ENCODE data around the gene PTCSC3. TPM values are rescaled to one million over a fixed set of nuclear protein-coding genes. Genes with fewer than 3 reads are reported as not detected.

The PTCSC3 gene
- total RNA-seq, 1 donor from 2014 or later = not detected

DNA sequence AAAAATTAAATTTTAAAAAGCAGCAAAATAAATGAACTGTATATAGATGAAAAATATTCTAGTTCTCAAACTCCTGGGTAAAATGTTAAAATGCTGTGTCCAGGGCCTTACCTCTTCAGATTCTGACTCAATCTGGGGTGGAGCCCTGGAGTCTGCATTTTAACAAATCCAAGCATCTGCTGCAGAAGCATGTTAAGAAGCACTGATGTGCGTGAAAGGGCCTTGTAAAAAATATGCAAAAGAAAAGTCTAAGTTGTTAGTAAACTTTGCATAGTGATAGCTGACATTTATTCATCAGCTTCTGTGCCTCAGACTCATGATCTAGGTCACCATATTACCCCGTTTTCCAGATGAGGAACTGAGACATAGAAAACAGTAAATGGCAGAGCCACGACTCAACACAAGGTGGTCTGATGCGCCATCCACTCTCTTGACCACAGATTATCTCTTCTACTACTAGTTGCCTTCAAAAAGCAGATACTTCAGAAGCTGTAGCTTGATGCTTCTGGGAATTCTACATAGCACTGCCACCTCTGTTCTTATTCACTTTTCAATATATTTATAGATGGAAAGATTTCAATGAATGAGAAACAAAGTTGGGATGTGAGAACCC lies 28.0 kb upstream of the PTCSC3 start:
- no peak overlapping the region for H3K4me2 ChIP-seq
- TF ChIP-seq EZH2 (IDR thresholded peaks at IDR 0.05) = no peak
- TF ChIP-seq, protein P1, sequence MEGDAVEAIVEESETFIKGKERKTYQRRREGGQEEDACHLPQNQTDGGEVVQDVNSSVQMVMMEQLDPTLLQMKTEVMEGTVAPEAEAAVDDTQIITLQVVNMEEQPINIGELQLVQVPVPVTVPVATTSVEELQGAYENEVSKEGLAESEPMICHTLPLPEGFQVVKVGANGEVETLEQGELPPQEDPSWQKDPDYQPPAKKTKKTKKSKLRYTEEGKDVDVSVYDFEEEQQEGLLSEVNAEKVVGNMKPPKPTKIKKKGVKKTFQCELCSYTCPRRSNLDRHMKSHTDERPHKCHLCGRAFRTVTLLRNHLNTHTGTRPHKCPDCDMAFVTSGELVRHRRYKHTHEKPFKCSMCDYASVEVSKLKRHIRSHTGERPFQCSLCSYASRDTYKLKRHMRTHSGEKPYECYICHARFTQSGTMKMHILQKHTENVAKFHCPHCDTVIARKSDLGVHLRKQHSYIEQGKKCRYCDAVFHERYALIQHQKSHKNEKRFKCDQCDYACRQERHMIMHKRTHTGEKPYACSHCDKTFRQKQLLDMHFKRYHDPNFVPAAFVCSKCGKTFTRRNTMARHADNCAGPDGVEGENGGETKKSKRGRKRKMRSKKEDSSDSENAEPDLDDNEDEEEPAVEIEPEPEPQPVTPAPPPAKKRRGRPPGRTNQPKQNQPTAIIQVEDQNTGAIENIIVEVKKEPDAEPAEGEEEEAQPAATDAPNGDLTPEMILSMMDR (IDR thresholded peaks at IDR 0.05) = no peak
- TF ChIP-seq EZH2phosphoT487 (IDR thresholded peaks at IDR 0.05) = no peak
- H3K4me3 Mint-ChIP-seq = no peak overlapping the region

DNA sequence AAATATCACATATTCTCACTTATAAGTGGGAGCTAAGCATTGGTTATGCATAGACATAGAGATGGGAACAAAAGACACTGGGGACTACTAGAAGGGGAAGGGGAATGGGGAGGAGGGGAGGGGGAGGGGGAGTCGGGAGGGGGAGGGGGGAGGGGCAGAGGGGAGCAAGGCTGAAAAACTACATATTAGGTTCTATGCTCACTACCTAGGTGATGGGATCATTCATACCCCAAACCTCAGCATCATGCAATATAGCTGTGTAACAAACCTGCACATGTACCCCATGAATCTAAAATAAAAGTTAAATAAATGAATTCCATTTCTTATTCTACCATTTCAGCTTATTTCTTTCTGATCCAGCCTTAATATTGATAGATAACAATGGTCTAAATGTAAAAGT lies 21.9 kb upstream of the PTCSC3 start:
- H3K4me2 ChIP-seq = no peak overlapping the region
- no peaks in the 10 kb centered on the region for H3K9me3 ChIP-seq (ENCODE audit: low read depth)
- H3K79me2 ChIP-seq (ENCODE audit: low read depth) = no peaks in the 10 kb centered on the region
- no peak overlapping the region for H3K4me3 ChIP-seq
- H3F3A ChIP-seq (ENCODE audit: low read depth) = no peaks in the 10 kb centered on the region
- H3K27ac ChIP-seq = no peak overlapping the region
- no peak for TF ChIP-seq EZH2 (IDR thresholded peaks at IDR 0.05)
- TF ChIP-seq EZH2phosphoT487 (IDR thresholded peaks at IDR 0.05) = no peak
- TF ChIP-seq, protein P1 (IDR thresholded peaks at IDR 0.05) = no peak
- H3K36me3 ChIP-seq = no peaks in the 10 kb centered on the region
- Mint-ChIP-seq H3K4me3 (no peak overlapping the region), H3K9me3 (peaks cover 4% of the 10 kb centered on the region), H3K27ac (no peak overlapping the region), H3K36me3 (no peaks in the 10 kb centered on the region), H3K27me3 (ENCODE audit: insufficient read depth, low read depth) (no peaks in the 10 kb centered on the region), H3K4me1 (no peaks in the 10 kb centered on the region)
- H3K9ac ChIP-seq = no peak overlapping the region
- no peaks in the 10 kb centered on the region for H3K4me1 ChIP-seq
- H4K20me1 ChIP-seq (ENCODE audit: low read depth) = no peaks in the 10 kb centered on the region
- no peak overlapping the region for H2AFZ ChIP-seq (replicated peaks)
- DNase-seq (ENCODE audit: low spot score) = no peak
- H3K27me3 ChIP-seq = peaks cover 5% of the 10 kb centered on the region

More for the DNA sequence above, 28.0 kb upstream of the PTCSC3 start:
- Histone ChIP-seq H3K27ac (no peak overlapping the region), H3K9me3 (ENCODE audit: low read depth) (no peaks in the 10 kb centered on the region), H2AFZ (replicated peaks) (no peak overlapping the region), H3K79me2 (ENCODE audit: low read depth) (no peaks in the 10 kb centered on the region), H3K9ac (no peak overlapping the region), H4K20me1 (ENCODE audit: low read depth) (no peaks in the 10 kb centered on the region), H3K4me3 (no peak overlapping the region), H3F3A (ENCODE audit: low read depth) (no peaks in the 10 kb centered on the region), H3K36me3 (no peaks in the 10 kb centered on the region), H3K4me1 (no peaks in the 10 kb centered on the region), H3K27me3 (peaks cover 5% of the 10 kb centered on the region)
- Mint-ChIP-seq H3K27ac (no peak overlapping the region), H3K27me3 (ENCODE audit: insufficient read depth, low read depth) (peaks cover 3% of the 10 kb centered on the region), H3K36me3 (no peaks in the 10 kb centered on the region), H3K9me3 (peaks cover 9% of the 10 kb centered on the region), H3K4me1 (no peaks in the 10 kb centered on the region)
- no peak for DNase-seq (ENCODE audit: low spot score)

DNA sequence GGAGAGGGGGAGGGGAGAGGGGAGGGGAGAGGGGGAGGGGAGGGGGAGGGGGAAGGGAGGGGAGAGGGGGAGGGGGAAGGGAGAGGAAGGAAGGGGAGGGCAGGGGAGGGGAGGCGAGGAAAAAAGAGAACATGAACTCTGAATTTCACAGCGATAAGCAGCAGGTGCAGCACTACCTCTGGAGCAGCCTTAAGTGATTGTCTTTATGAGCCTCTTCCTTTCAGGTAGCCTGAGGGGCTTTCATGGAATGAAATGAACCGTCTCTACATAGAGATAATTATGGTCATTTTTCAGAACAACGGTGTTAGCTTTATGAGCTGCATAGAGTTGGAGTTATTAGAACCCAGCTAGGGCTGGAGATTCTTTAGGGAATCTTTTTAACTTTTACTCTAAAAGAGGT lies 18.1 kb upstream of the PTCSC3 start:
- no peaks in the 10 kb centered on the region for H3K27me3 ChIP-seq
- TF ChIP-seq EZH2phosphoT487 (IDR thresholded peaks at IDR 0.05) (no peak), EZH2 (IDR thresholded peaks at IDR 0.05) (no peak)
- TF ChIP-seq, protein P1 (IDR thresholded peaks at IDR 0.05) = no peak
- no peak for DNase-seq (ENCODE audit: low spot score)
- no peaks in the 10 kb centered on the region for H3K79me2 ChIP-seq (ENCODE audit: low read depth)
- H3K9ac ChIP-seq = no peak overlapping the region
- H3K4me1 ChIP-seq = no peaks in the 10 kb centered on the region
- Mint-ChIP-seq H3K4me3 (no peak overlapping the region), H3K9me3 (no peaks in the 10 kb centered on the region), H3K27me3 (ENCODE audit: insufficient read depth, low read depth) (peaks cover 2% of the 10 kb centered on the region), H3K36me3 (no peaks in the 10 kb centered on the region), H3K4me1 (no peaks in the 10 kb centered on the region), H3K27ac (no peak overlapping the region)
- no peak overlapping the region for H3K4me2 ChIP-seq
- H3K9me3 ChIP-seq (ENCODE audit: low read depth) = no peaks in the 10 kb centered on the region
- H3K27ac ChIP-seq = no peak overlapping the region
- no peaks in the 10 kb centered on the region for H3K36me3 ChIP-seq
- no peak overlapping the region for H2AFZ ChIP-seq (replicated peaks)
- H3F3A ChIP-seq (ENCODE audit: low read depth) = no peaks in the 10 kb centered on the region
- H4K20me1 ChIP-seq (ENCODE audit: low read depth) = no peaks in the 10 kb centered on the region
- H3K4me3 ChIP-seq = no peak overlapping the region
